HEK293 (cell line): ENCODE measurements around the gene MRPL48.

Experiments used
- CTCF ChIA-PET: fragments of 350-600 bp; formaldehyde crosslinking; extraction: SDS; loops from one replicate; lab custom pipeline; 2021; ENCODE audit warnings: antibody characterized with exemption; lab: Yijun Ruan, JAX
- POLR2A ChIA-PET: fragments of 300-600 bp; formaldehyde crosslinking; extraction: SDS; loops from one replicate; lab custom pipeline; 2020; ENCODE audit warnings: antibody characterized with exemption, inconsistent platforms; lab: Yijun Ruan, JAX
- H3K27ac ChIP-seq: fragments of 200-500 bp; sonication (Bioruptor generic); 2 replicates; pipeline ENCODE4 v1.5.1; 2014; ENCODE audit warnings: low read depth, low read length, control low read depth, inconsistent platforms; ENCODE audit errors: extremely low read depth
- H3K36me3 ChIP-seq, 2 experiments: fragments of 200-500 bp in 1 of 2; sonication (Bioruptor generic) in 1 of 2; 1 replicate in 1 of 2; 2 replicates in 1 of 2; pipeline ENCODE4 v1.5.1; 2014 to 2017; ENCODE audit warnings: inconsistent platforms in 2 of 2, low read length in 2 of 2; ENCODE audit not compliant: control insufficient read depth in 2 of 2, insufficient read depth in 1 of 2
- H3K4me1 ChIP-seq: fragments of 200-500 bp; sonication (Bioruptor generic); 2 replicates; pipeline ENCODE4 v1.5.1; 2014; ENCODE audit warnings: mild to moderate bottlenecking, low read length, inconsistent platforms; ENCODE audit not compliant: control insufficient read depth, insufficient read depth
- H3K4me3 ChIP-seq: 2 replicates; pipeline ENCODE4 v1.5.1; 2011; ENCODE audit warnings: low read depth, mild to moderate bottlenecking, control low read depth, low read length, moderate library complexity
- H3K9me3 ChIP-seq: fragments of 200-500 bp; sonication (Bioruptor generic); 2 replicates; pipeline ENCODE4 v1.5.1; 2014; ENCODE audit warnings: low read depth, low read length, inconsistent platforms; ENCODE audit not compliant: control insufficient read depth, insufficient read depth
- BCL11A ChIP-seq: fragments of 450-650 bp; formaldehyde crosslinking; IDR thresholded peaks from 2 replicates; pipeline ENCODE4 v1.5.1; 2016; ENCODE audit warnings: low read depth, missing biosample characterization, missing genetic modification characterization
- FEZF1 ChIP-seq: fragments of 450-650 bp; formaldehyde crosslinking; IDR thresholded peaks from 2 replicates; pipeline ENCODE4 v1.5.1; 2016; ENCODE audit warnings: missing biosample characterization, missing genetic modification characterization
- KLF7 ChIP-seq: fragments of 450-650 bp; formaldehyde crosslinking; IDR thresholded peaks from 2 replicates; pipeline ENCODE4 v1.5.1; 2016; ENCODE audit warnings: missing biosample characterization, missing genetic modification characterization, borderline replicate concordance
- OVOL3 ChIP-seq: fragments of 450-650 bp; formaldehyde crosslinking; IDR thresholded peaks from 2 replicates; pipeline ENCODE4 v1.5.1; 2016; ENCODE audit warnings: missing biosample characterization, missing genetic modification characterization
- PBX3 ChIP-seq: sonication (generic); formaldehyde crosslinking; IDR thresholded peaks from 2 replicates; pipeline ENCODE4 v1.8.1; 2022; ENCODE audit warnings: mild to moderate bottlenecking, moderate library complexity, missing genetic modification reagents
- PRDM4 ChIP-seq: fragments of 450-650 bp; formaldehyde crosslinking; IDR thresholded peaks from 2 replicates; pipeline ENCODE4 v1.5.1; 2017; ENCODE audit warnings: missing biosample characterization, missing genetic modification characterization
- SCRT1 ChIP-seq: fragments of 450-650 bp; formaldehyde crosslinking; IDR thresholded peaks from 2 replicates; pipeline ENCODE4 v1.5.1; 2016; ENCODE audit warnings: missing biosample characterization, missing genetic modification characterization, borderline replicate concordance
- TRIM28 ChIP-seq: IDR thresholded peaks from 2 replicates; pipeline ENCODE4 v1.6.1; 2011; ENCODE audit warnings: low read length, control low read depth, borderline replicate concordance
- ZBTB48 ChIP-seq: fragments of 450-650 bp; formaldehyde crosslinking; IDR thresholded peaks from 2 replicates; pipeline ENCODE4 v1.5.1; 2016; ENCODE audit warnings: missing biosample characterization, missing genetic modification characterization
- ZBTB6 ChIP-seq: fragments of 450-650 bp; formaldehyde crosslinking; IDR thresholded peaks from 2 replicates; pipeline ENCODE4 v1.5.1; 2017; ENCODE audit warnings: missing biosample characterization, missing genetic modification characterization
- ZFHX2 ChIP-seq: fragments of 450-650 bp; formaldehyde crosslinking; conservative IDR thresholded peaks from 2 replicates; pipeline ENCODE4 v1.5.1; 2016; ENCODE audit warnings: missing biosample characterization, missing genetic modification characterization
- ZFP37 ChIP-seq: fragments of 450-650 bp; formaldehyde crosslinking; IDR thresholded peaks from 2 replicates; pipeline ENCODE4 v1.5.1; 2016; ENCODE audit warnings: missing biosample characterization, missing genetic modification characterization
- ZFP69B ChIP-seq: fragments of 450-650 bp; formaldehyde crosslinking; IDR thresholded peaks from 2 replicates; pipeline ENCODE4 v1.5.1; 2016; ENCODE audit warnings: missing biosample characterization, missing genetic modification characterization
- ZIC2 ChIP-seq: fragments of 450-650 bp; formaldehyde crosslinking; IDR thresholded peaks from 2 replicates; pipeline ENCODE4 v1.5.1; 2016; ENCODE audit warnings: missing biosample characterization, missing genetic modification characterization
- ZNF174 ChIP-seq: fragments of 450-650 bp; formaldehyde crosslinking; IDR thresholded peaks from 2 replicates; pipeline ENCODE4 v1.5.0; 2017; ENCODE audit warnings: missing biosample characterization, mild to moderate bottlenecking, missing genetic modification characterization
- ZNF184 ChIP-seq: fragments of 450-650 bp; IDR thresholded peaks from 2 replicates; pipeline ENCODE4 v1.5.1; 2018; ENCODE audit warnings: missing biosample characterization, mild to moderate bottlenecking, missing genetic modification characterization
- ZNF239 ChIP-seq: fragments of 450-650 bp; formaldehyde crosslinking; IDR thresholded peaks from 2 replicates; pipeline ENCODE4 v1.5.1; 2016; ENCODE audit warnings: missing biosample characterization, missing genetic modification characterization
- ZNF311 ChIP-seq: fragments of 450-650 bp; formaldehyde crosslinking; IDR thresholded peaks from 2 replicates; pipeline ENCODE4 v1.5.1; 2017; ENCODE audit warnings: missing biosample characterization, missing genetic modification characterization, borderline replicate concordance
- ZNF335 ChIP-seq: fragments of 450-650 bp; formaldehyde crosslinking; conservative IDR thresholded peaks from 2 replicates; pipeline ENCODE4 v1.5.1; 2016; ENCODE audit warnings: missing biosample characterization, missing genetic modification characterization
- ZNF560 ChIP-seq: fragments of 450-650 bp; formaldehyde crosslinking; IDR thresholded peaks from 2 replicates; pipeline ENCODE4 v1.5.1; 2017; ENCODE audit warnings: missing biosample characterization, missing genetic modification characterization, borderline replicate concordance
- ZNF571 ChIP-seq: fragments of 450-650 bp; formaldehyde crosslinking; IDR thresholded peaks from 2 replicates; pipeline ENCODE4 v1.5.0; 2017; ENCODE audit warnings: missing biosample characterization, missing genetic modification characterization
- ZNF621 ChIP-seq: fragments of 450-650 bp; formaldehyde crosslinking; IDR thresholded peaks from 2 replicates; pipeline ENCODE4 v1.5.1; 2017; ENCODE audit warnings: missing biosample characterization, missing genetic modification characterization
- ZNF624 ChIP-seq: fragments of 450-650 bp; formaldehyde crosslinking; IDR thresholded peaks from 2 replicates; pipeline ENCODE4 v1.5.1; 2017; ENCODE audit warnings: missing biosample characterization, missing genetic modification characterization
- ZNF658 ChIP-seq: fragments of 450-650 bp; formaldehyde crosslinking; IDR thresholded peaks from 2 replicates; pipeline ENCODE4; 2016; ENCODE audit warnings: missing biosample characterization, missing genetic modification characterization
- ZNF701 ChIP-seq: fragments of 450-650 bp; formaldehyde crosslinking; IDR thresholded peaks from 2 replicates; pipeline ENCODE4 v1.5.1; 2016; ENCODE audit warnings: missing biosample characterization, missing genetic modification characterization
- ZNF76 ChIP-seq: fragments of 450-650 bp; formaldehyde crosslinking; IDR thresholded peaks from 2 replicates; pipeline ENCODE4; 2016; ENCODE audit warnings: low read depth, missing biosample characterization, missing genetic modification characterization, borderline replicate concordance
- ZNF792 ChIP-seq: fragments of 450-650 bp; formaldehyde crosslinking; IDR thresholded peaks from 2 replicates; pipeline ENCODE4 v1.5.1; 2016; ENCODE audit warnings: missing biosample characterization, missing genetic modification characterization
- ZSCAN16 ChIP-seq: fragments of 450-650 bp; formaldehyde crosslinking; IDR thresholded peaks from 2 replicates; pipeline ENCODE4 v1.5.1; 2016; ENCODE audit warnings: missing biosample characterization, missing genetic modification characterization
- ZSCAN23 ChIP-seq: fragments of 450-650 bp; formaldehyde crosslinking; IDR thresholded peaks from 2 replicates; pipeline ENCODE4 v1.5.1; 2016; ENCODE audit warnings: missing biosample characterization, missing genetic modification characterization
- TF ChIP-seq, protein P1 (sequence below): fragments of 450-650 bp; formaldehyde crosslinking; IDR thresholded peaks from 2 replicates; pipeline ENCODE4 v1.5.1; 2016; ENCODE audit warnings: missing biosample characterization, missing genetic modification characterization, borderline replicate concordance
- TF ChIP-seq, protein P2 (sequence below): fragments of 450-650 bp; formaldehyde crosslinking; IDR thresholded peaks from 2 replicates; pipeline ENCODE4 v1.5.1; 2016; ENCODE audit warnings: missing biosample characterization, missing genetic modification characterization

Gene MRPL48

DNA sequence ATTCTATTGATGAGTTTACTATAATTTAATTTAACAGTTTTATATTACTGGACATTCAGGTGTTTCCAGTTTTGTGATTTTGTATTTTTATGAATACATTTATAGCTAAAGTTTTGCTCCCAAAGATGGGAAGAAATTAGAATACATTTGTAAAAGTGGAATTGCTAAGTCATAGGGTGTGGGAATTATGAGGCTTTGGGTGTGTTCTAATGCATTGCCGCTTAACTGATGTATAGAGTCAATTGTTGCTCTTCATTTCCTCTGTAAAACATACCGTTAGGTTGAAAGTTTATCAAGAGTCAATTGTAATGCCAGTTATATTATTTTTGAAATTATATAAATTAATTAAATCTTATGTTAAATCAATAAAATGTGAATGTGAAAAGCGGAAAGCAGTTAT is 105.4 kb downstream of the MRPL48 start:
- H3K4me1 ChIP-seq, result no peaks in the 10 kb centered on the region
- no peaks in the 10 kb centered on the region for H3K9me3 ChIP-seq
- H3K4me3 ChIP-seq, result no peak overlapping the region
- TF ChIP-seq ZNF658 (tag by site-specific recombination) (no peak), ZNF624 (no peak), ZNF792 (tag by site-specific recombination) (no peak), PBX3 (CRISPR knock-in tag) (no peak), SCRT1 (tag by site-specific recombination) (no peak), ZNF701 (tag by site-specific recombination) (no peak), ZFHX2 (tag by site-specific recombination) (no peak), TRIM28 (no peak), ZNF560 (no peak), FEZF1 (no peak), ZNF76 (tag by site-specific recombination) (no peak), ZSCAN23 (tag by site-specific recombination) (no peak), ZNF335 (tag by site-specific recombination) (no peak), ZFP69B (tag by site-specific recombination) (no peak), ZNF174 (no peak), ZFP37 (no peak), ZNF239 (no peak)
- TF ChIP-seq, protein P1, sequence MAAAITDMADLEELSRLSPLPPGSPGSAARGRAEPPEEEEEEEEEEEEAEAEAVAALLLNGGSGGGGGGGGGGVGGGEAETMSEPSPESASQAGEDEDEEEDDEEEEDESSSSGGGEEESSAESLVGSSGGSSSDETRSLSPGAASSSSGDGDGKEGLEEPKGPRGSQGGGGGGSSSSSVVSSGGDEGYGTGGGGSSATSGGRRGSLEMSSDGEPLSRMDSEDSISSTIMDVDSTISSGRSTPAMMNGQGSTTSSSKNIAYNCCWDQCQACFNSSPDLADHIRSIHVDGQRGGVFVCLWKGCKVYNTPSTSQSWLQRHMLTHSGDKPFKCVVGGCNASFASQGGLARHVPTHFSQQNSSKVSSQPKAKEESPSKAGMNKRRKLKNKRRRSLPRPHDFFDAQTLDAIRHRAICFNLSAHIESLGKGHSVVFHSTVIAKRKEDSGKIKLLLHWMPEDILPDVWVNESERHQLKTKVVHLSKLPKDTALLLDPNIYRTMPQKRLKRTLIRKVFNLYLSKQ, result no peak
- TF ChIP-seq, protein P2, sequence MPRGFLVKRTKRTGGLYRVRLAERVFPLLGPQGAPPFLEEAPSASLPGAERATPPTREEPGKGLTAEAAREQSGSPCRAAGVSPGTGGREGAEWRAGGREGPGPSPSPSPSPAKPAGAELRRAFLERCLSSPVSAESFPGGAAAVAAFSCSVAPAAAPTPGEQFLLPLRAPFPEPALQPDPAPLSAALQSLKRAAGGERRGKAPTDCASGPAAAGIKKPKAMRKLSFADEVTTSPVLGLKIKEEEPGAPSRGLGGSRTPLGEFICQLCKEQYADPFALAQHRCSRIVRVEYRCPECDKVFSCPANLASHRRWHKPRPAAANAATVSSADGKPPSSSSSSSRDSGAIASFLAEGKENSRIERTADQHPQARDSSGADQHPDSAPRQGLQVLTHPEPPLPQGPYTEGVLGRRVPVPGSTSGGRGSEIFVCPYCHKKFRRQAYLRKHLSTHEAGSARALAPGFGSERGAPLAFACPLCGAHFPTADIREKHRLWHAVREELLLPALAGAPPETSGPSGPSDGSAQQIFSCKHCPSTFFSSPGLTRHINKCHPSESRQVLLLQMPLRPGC (tag by site-specific recombination), result no peak
- ChIA-PET CTCF (interaction anchor here (0.7 kb wide), 1 partner anchor 141 kb away, joined by 3 read pairs; no protein-coding TSS in a partner anchor), POLR2A (interaction anchor here (0.6 to 1.2 kb wide), 2 partner anchors 38 to 82 kb away, joined by 3 to 4 read pairs; no protein-coding TSS in a partner anchor)
- no peak overlapping the region for H3K27ac ChIP-seq
- H3K36me3 ChIP-seq, result peaks cover 4 to 45% of the 10 kb centered on the region in 2 experiments; a peak in 2 of 3 replicates

DNA sequence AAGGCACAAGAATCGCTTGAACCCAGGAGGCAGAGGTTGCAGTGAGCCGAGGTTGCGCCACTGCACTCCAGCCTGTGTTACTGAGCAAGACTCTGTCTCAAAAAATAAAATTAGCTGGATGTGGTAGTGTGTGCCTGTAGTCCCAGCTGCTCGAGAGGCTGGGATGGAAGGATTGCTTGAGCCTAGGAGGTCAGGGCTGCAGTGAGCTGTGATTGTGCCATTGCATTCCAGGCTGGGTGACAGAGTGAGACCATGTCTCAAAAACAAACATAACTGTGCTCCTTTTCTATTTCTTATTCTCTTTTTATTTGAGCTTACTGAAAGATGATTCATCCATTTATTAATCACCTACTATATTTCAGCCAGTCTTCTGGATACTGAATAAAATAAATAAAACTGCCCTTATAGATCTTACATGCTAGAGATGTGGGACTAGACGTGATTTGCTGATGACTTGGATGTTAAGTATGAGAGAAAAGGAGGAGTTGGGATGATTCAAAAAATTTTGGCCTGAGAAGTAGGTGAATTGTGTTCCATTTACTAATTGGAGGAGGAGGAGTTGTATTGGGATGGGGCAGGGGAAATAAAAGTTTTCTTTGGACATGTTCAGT is 107.2 kb downstream of the MRPL48 start:
- Histone ChIP-seq H3K9me3 (no peaks in the 10 kb centered on the region), H3K4me1 (no peaks in the 10 kb centered on the region), H3K27ac (no peak overlapping the region), H3K4me3 (no peak overlapping the region), H3K36me3 (peaks cover 10 to 41% of the 10 kb centered on the region in 2 experiments; a peak in 2 of 3 replicates)
- POLR2A ChIA-PET, result no interaction called here
- CTCF ChIA-PET, result interaction anchor here (1.2 kb wide), 1 partner anchor 225 kb away, joined by 3 read pairs; no protein-coding TSS in a partner anchor
- TF ChIP-seq ZNF174, result no peak
- no peak for TF ChIP-seq KLF7 (tag by site-specific recombination)
- no peak for TF ChIP-seq ZSCAN16 (tag by site-specific recombination)
- no peak for TF ChIP-seq PRDM4 (tag by site-specific recombination)
- no peak for TF ChIP-seq OVOL3 (tag by site-specific recombination)
- no peak for TF ChIP-seq ZNF571 (tag by site-specific recombination)
- TF ChIP-seq BCL11A (tag by site-specific recombination), result no peak
- TF ChIP-seq ZNF621 (tag by site-specific recombination), result no peak
- TF ChIP-seq ZNF311, result no peak
- TF ChIP-seq ZBTB6 (tag by site-specific recombination), result no peak
- no peak for TF ChIP-seq ZIC2
- TF ChIP-seq ZNF184, result no peak
- TF ChIP-seq ZBTB48 (tag by site-specific recombination), result no peak
